DND-41 (cell line): ENCODE measurements around the gene HSD17B3.

Experiments used
- ATAC-seq: fragments of 200-7000 bp; cut with Tn5 transposase; 3 replicates; pipeline ENCODE4 v1.9.1; 2021; ENCODE audit warnings: low read depth; ENCODE audit not compliant: insufficient read depth
- DNase-seq: peaks from one replicate; pipeline ENCODE4 v3.0.0-alpha.2; 2020
- H2AFZ ChIP-seq: 2 replicates; pipeline ENCODE4 v1.6.0; 2012; ENCODE audit warnings: low read depth, low read length
- H3K27ac ChIP-seq: 2 replicates; pipeline ENCODE4 v1.5.1; 2012; ENCODE audit warnings: low read length, inconsistent platforms
- H3K27me3 ChIP-seq: fragments of 200-600 bp; sonication (generic); 2 replicates; pipeline ENCODE4 v1.6.0; 2012; ENCODE audit warnings: low read length, mild to moderate bottlenecking, inconsistent platforms; ENCODE audit not compliant: insufficient read depth, poor library complexity
- H3K36me3 ChIP-seq: 2 replicates; pipeline ENCODE4 v1.5.1; 2012; ENCODE audit warnings: low read length, inconsistent platforms; ENCODE audit not compliant: insufficient read depth
- H3K4me1 ChIP-seq: 2 replicates; pipeline ENCODE4 v1.5.1; 2012; ENCODE audit warnings: mild to moderate bottlenecking, low read length; ENCODE audit not compliant: insufficient read depth
- H3K4me2 ChIP-seq: 2 replicates; pipeline ENCODE4 v1.6.0; 2012; ENCODE audit warnings: mild to moderate bottlenecking, moderate library complexity, low read length, inconsistent platforms; ENCODE audit not compliant: insufficient read depth
- H3K4me3 ChIP-seq, 2 experiments: fragments of 200-600 bp in 1 of 2; shearing (Covaris generic) in 1 of 2; 2 replicates each; pipeline ENCODE4 v1.5.1; 2012 to 2016; ENCODE audit warnings: inconsistent platforms in 2 of 2, low read length in 2 of 2, mild to moderate bottlenecking in 2 of 2, low read depth in 1 of 2, moderate library complexity in 1 of 2
- H3K79me2 ChIP-seq: 2 replicates; pipeline ENCODE4 v1.6.0; 2012; ENCODE audit warnings: low read length, inconsistent platforms; ENCODE audit not compliant: insufficient read depth
- H3K9ac ChIP-seq: 2 replicates; pipeline ENCODE4 v1.6.0; 2012; ENCODE audit warnings: low read depth, mild to moderate bottlenecking, inconsistent platforms, low read length, moderate library complexity
- H3K9me3 ChIP-seq: 2 replicates; pipeline ENCODE4 v1.5.1; 2012; ENCODE audit warnings: low read length, moderate library complexity, mild to moderate bottlenecking, inconsistent platforms; ENCODE audit not compliant: insufficient read depth, severe bottlenecking
- H4K20me1 ChIP-seq: 2 replicates; pipeline ENCODE4 v1.6.0; 2012; ENCODE audit warnings: low read length; ENCODE audit not compliant: insufficient read depth
- CTCF ChIP-seq: IDR thresholded peaks from 2 replicates; pipeline ENCODE4 v1.5.1; 2012; ENCODE audit warnings: borderline replicate concordance, low read length, moderate library complexity, mild to moderate bottlenecking; ENCODE audit not compliant: poor library complexity, severe bottlenecking; ENCODE audit errors: extremely low read depth
- EZH2 ChIP-seq: IDR thresholded peaks from 3 replicates; pipeline ENCODE4 v1.6.1; 2012; ENCODE audit warnings: borderline replicate concordance, low read depth, mild to moderate bottlenecking, moderate library complexity, low read length, inconsistent platforms; ENCODE audit not compliant: severe bottlenecking

The HSD17B3 gene

GRCh38 chr9:96249746-96250145 lies 52.2 kb downstream of the HSD17B3 start:
- Histone ChIP-seq H3K36me3 (no peaks in the 10 kb centered on the region), H3K4me3 (no peak overlapping the region), H4K20me1 (peaks cover 11% of the 10 kb centered on the region), H3K4me2 (no peak overlapping the region), H2AFZ (no peak overlapping the region), H3K27me3 (peaks cover 20% of the 10 kb centered on the region), H3K79me2 (no peaks in the 10 kb centered on the region), H3K9ac (no peak overlapping the region), H3K9me3 (no peaks in the 10 kb centered on the region), H3K27ac (no peak overlapping the region), H3K4me1 (no peaks in the 10 kb centered on the region)
- DNase-seq = no peak
- no peak for ATAC-seq
- TF ChIP-seq CTCF (no peak), EZH2 (no peak)

GRCh38 chr9:96246267-96246671 lies 55.7 kb downstream of the HSD17B3 start:
- Histone ChIP-seq H3K9ac (no peak overlapping the region), H3K27ac (no peak overlapping the region), H2AFZ (no peak overlapping the region), H3K4me3 (no peak overlapping the region), H3K9me3 (no peaks in the 10 kb centered on the region), H4K20me1 (peaks cover 16% of the 10 kb centered on the region), H3K4me1 (peaks cover 2% of the 10 kb centered on the region; the same call in 1 of the 2 replicates), H3K4me2 (no peak overlapping the region), H3K27me3 (peaks cover 9% of the 10 kb centered on the region), H3K79me2 (no peaks in the 10 kb centered on the region), H3K36me3 (no peaks in the 10 kb centered on the region)
- ATAC-seq (no peak), DNase-seq (no peak)
- no peak for TF ChIP-seq EZH2
- TF ChIP-seq CTCF = no peak

GRCh38 chr9:96245399-96245798 lies 56.6 kb downstream of the HSD17B3 start:
- no peaks in the 10 kb centered on the region for H3K79me2 ChIP-seq
- no peak overlapping the region for H3K27ac ChIP-seq
- DNase-seq (peak; percentile 12), ATAC-seq (no peak)
- H3K4me2 ChIP-seq = no peak overlapping the region
- H3K4me3 ChIP-seq = no peak overlapping the region
- no peak overlapping the region for H2AFZ ChIP-seq
- H3K36me3 ChIP-seq = no peaks in the 10 kb centered on the region
- peaks cover 12% of the 10 kb centered on the region for H3K27me3 ChIP-seq
- TF ChIP-seq CTCF (peak; percentile 53), EZH2 (no peak)
- peaks cover 19% of the 10 kb centered on the region for H4K20me1 ChIP-seq
- H3K4me1 ChIP-seq = peaks cover 4% of the 10 kb centered on the region; the same call in 1 of the 2 replicates
- no peak overlapping the region for H3K9ac ChIP-seq
- H3K9me3 ChIP-seq = no peaks in the 10 kb centered on the region

- no peaks in the 10 kb centered on the region for H3K9me3 ChIP-seq
- H3K27me3 ChIP-seq = peaks cover 11% of the 10 kb centered on the region
- TF ChIP-seq CTCF (no peak), EZH2 (no peak)
- no peak overlapping the region for H3K4me2 ChIP-seq
- H2AFZ ChIP-seq = no peak overlapping the region
- H3K36me3 ChIP-seq = no peaks in the 10 kb centered on the region
- H3K9ac ChIP-seq = no peak overlapping the region
- H3K4me3 ChIP-seq = no peak overlapping the region
- ATAC-seq = no peak
- H4K20me1 ChIP-seq = peaks cover 19% of the 10 kb centered on the region
- H3K4me1 ChIP-seq = peaks cover 4% of the 10 kb centered on the region; the same call in 1 of the 2 replicates
- DNase-seq = no peak
- H3K79me2 ChIP-seq = no peaks in the 10 kb centered on the region
- H3K27ac ChIP-seq = no peak overlapping the region
Measured at GRCh38 chr9:96243778-96244177, 58.2 kb downstream of the HSD17B3 start.
